ENCODE results near the gene CAMK2D. TPM values are rescaled to one million over a fixed set of nuclear protein-coding genes. Genes with fewer than 3 reads are reported as not detected.

The CAMK2D gene
- total and polyA plus RNA-seq, 4 experiments from 2014 or later = 15.5 to 36.4 (median 24.0) TPM

DNA sequence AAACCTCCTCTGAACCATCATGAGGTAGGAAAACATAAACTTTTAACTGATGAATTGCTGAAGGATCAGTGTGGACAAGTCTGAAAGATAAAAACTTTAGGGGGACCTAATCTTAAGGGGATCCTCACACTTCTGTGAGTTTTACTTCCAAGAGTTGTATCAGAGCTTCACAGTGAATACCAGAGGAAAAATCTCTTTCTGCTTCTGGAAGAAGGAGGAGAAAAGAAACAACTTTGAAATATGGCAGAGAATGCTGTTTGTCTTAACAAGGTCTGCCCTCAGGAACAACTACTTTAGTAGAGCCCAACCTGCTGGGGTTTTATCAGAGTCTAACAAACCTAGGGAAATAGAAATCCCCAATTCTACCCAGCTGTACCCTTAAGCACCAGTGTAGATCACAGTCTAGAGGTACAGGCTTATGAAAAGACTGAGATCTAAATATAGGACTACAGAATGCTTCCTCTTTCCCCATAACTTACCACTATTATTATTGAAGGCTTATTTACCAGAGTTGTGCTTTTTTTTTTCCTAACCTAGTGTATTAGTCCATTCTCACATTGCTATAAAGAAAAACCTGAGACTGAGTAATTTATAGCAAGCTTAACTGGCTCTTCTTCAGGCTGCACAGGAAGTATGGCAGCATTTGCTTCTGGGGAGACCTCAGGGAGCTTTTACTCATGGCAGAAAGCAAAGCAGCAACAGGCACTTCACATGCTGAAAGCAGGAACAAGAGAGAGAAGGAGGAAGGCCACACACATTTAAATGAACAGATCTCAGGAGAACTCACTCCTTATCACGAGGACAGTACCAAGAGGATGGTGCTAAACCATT is 167.9 kb downstream of the CAMK2D start:
- Histone ChIP-seq H3K27me3 (ENCODE audit: insufficient read depth, low read length) (no peaks in the 10 kb centered on the region), H3K4me1 (ENCODE audit: insufficient read depth, low read length) (peaks cover 18% of the 10 kb centered on the region), H3K4me3 (ENCODE audit: low read length in 2 of 2) (no peak overlapping the region), H3K36me3 (ENCODE audit: insufficient read depth, low read length) (no peaks in the 10 kb centered on the region), H3K9me3 (ENCODE audit: control insufficient read depth in 1 of 2, low read length in 2 of 2) (no peaks in the 10 kb centered on the region), H3K27ac (ENCODE audit: low read depth, low read length) (no peak overlapping the region)
- Mint-ChIP-seq H3K27me3 (no peaks in the 10 kb centered on the region), H3K4me1 (peaks cover 33 to 61% (median 44%) of the 10 kb centered on the region in 4 donors), H3K27ac (peak overlapping the region in 1 of 7 donors; percentile 42), H3K4me3 (no peak overlapping the region), H3K9me3 (peaks cover 0 to 2% (median 0%) of the 10 kb centered on the region in 8 donors), H3K36me3 (peaks cover 35 to 49% of the 10 kb centered on the region in 2 donors)
- ChIA-PET POLR2A (ENCODE audit: partially characterized antibody) (no interaction called here), CTCF (ENCODE audit: partially characterized antibody) (interaction anchor here (1.7 kb wide), 1 partner anchor 46 kb away, joined by 6 read pairs; no protein-coding TSS in a partner anchor)
- DNase-seq = no peak
- intact Hi-C loops (cut with micrococcal nuclease) = no loop called here

- H3K9me3 ChIP-seq (ENCODE audit: control insufficient read depth in 1 of 2, low read length in 2 of 2) = no peaks in the 10 kb centered on the region
- Mint-ChIP-seq H3K4me3 (no peak overlapping the region), H3K4me1 (peaks cover 29 to 50% (median 39%) of the 10 kb centered on the region in 4 donors), H3K27ac (no peak overlapping the region), H3K9me3 (no peaks in the 10 kb centered on the region), H3K27me3 (no peaks in the 10 kb centered on the region), H3K36me3 (peaks cover 29 to 44% of the 10 kb centered on the region in 2 donors)
- peaks cover 18% of the 10 kb centered on the region for H3K4me1 ChIP-seq (ENCODE audit: insufficient read depth, low read length)
- H3K4me3 ChIP-seq (ENCODE audit: low read length in 2 of 2) = no peak overlapping the region
- DNase-seq = no peak
- CTCF ChIA-PET (ENCODE audit: partially characterized antibody) = interaction anchor here (1.3 to 1.7 kb wide), 2 partner anchors 10 to 45 kb away, joined by 4 to 6 read pairs; no protein-coding TSS in a partner anchor
- H3K27ac ChIP-seq (ENCODE audit: low read depth, low read length) = no peak overlapping the region
- H3K27me3 ChIP-seq (ENCODE audit: insufficient read depth, low read length) = no peaks in the 10 kb centered on the region
- H3K36me3 ChIP-seq (ENCODE audit: insufficient read depth, low read length) = no peaks in the 10 kb centered on the region
- POLR2A ChIA-PET (ENCODE audit: partially characterized antibody) = no interaction called here
- intact Hi-C loops (cut with micrococcal nuclease) = no loop called here
Observed at GRCh38 chr4:113591982-113592381, 169.6 kb downstream of the CAMK2D start.

GRCh38 chr4:113588895-113589668 is 172.5 kb downstream of the CAMK2D start:
- Histone ChIP-seq H3K27ac (ENCODE audit: low read depth, low read length) (no peak overlapping the region), H3K4me3 (ENCODE audit: low read length in 2 of 2) (no peak overlapping the region), H3K36me3 (ENCODE audit: insufficient read depth, low read length) (no peaks in the 10 kb centered on the region), H3K4me1 (ENCODE audit: insufficient read depth, low read length) (peaks cover 3% of the 10 kb centered on the region), H3K9me3 (ENCODE audit: control insufficient read depth in 1 of 2, low read length in 2 of 2) (no peaks in the 10 kb centered on the region), H3K27me3 (ENCODE audit: insufficient read depth, low read length) (no peaks in the 10 kb centered on the region)
- H3K36me3 Mint-ChIP-seq = peaks cover 23% of the 10 kb centered on the region in 2 donors
- H3K4me3 Mint-ChIP-seq = no peak overlapping the region
- H3K27ac Mint-ChIP-seq = peak overlapping the region in 2 of 7 donors; percentile 2 to 8
- POLR2A ChIA-PET (ENCODE audit: partially characterized antibody) = no interaction called here
- H3K4me1 Mint-ChIP-seq = peaks cover 14 to 28% (median 20%) of the 10 kb centered on the region in 4 donors
- CTCF ChIA-PET (ENCODE audit: partially characterized antibody) = interaction anchor here (1.4 kb wide), 1 partner anchor 41 kb away, joined by 3 read pairs; no protein-coding TSS in a partner anchor
- no peaks in the 10 kb centered on the region for H3K27me3 Mint-ChIP-seq
- H3K9me3 Mint-ChIP-seq = no peaks in the 10 kb centered on the region
- intact Hi-C loops (cut with micrococcal nuclease) = no loop called here
- DNase-seq = no peak

- H3K9me3 ChIP-seq (ENCODE audit: control insufficient read depth in 1 of 2, low read length in 2 of 2) = no peaks in the 10 kb centered on the region
- no peaks in the 10 kb centered on the region for H3K36me3 ChIP-seq (ENCODE audit: insufficient read depth, low read length)
- DNase-seq = no peak
- no peak overlapping the region for H3K27ac ChIP-seq (ENCODE audit: low read depth, low read length)
- Mint-ChIP-seq H3K27me3 (no peaks in the 10 kb centered on the region), H3K4me1 (peaks cover 9 to 27% (median 14%) of the 10 kb centered on the region in 4 donors), H3K36me3 (peaks cover 18 to 20% of the 10 kb centered on the region in 2 donors), H3K4me3 (no peak overlapping the region), H3K9me3 (no peaks in the 10 kb centered on the region), H3K27ac (no peak overlapping the region)
- POLR2A ChIA-PET (ENCODE audit: partially characterized antibody) = no interaction called here
- H3K27me3 ChIP-seq (ENCODE audit: insufficient read depth, low read length) = no peaks in the 10 kb centered on the region
- CTCF ChIA-PET (ENCODE audit: partially characterized antibody) = no interaction called here
- peaks cover 3% of the 10 kb centered on the region for H3K4me1 ChIP-seq (ENCODE audit: insufficient read depth, low read length)
- intact Hi-C loops (cut with micrococcal nuclease) = no loop called here
- H3K4me3 ChIP-seq (ENCODE audit: low read length in 2 of 2) = no peak overlapping the region
Observed at GRCh38 chr4:113587640-113588275, 173.8 kb downstream of the CAMK2D start.

GRCh38 chr4:113587156-113587555 is 174.4 kb downstream of the CAMK2D start:
- Histone ChIP-seq H3K9me3 (ENCODE audit: control insufficient read depth in 1 of 2, low read length in 2 of 2) (no peaks in the 10 kb centered on the region), H3K27ac (ENCODE audit: low read depth, low read length) (no peak overlapping the region), H3K36me3 (ENCODE audit: insufficient read depth, low read length) (no peaks in the 10 kb centered on the region), H3K27me3 (ENCODE audit: insufficient read depth, low read length) (no peaks in the 10 kb centered on the region), H3K4me1 (ENCODE audit: insufficient read depth, low read length) (peaks cover 2% of the 10 kb centered on the region), H3K4me3 (ENCODE audit: low read length in 2 of 2) (no peak overlapping the region)
- Mint-ChIP-seq H3K4me1 (peaks cover 9 to 27% (median 14%) of the 10 kb centered on the region in 4 donors), H3K27me3 (no peaks in the 10 kb centered on the region), H3K27ac (peak overlapping the region in 1 of 7 donors; percentile 1), H3K36me3 (peaks cover 18 to 21% of the 10 kb centered on the region in 2 donors), H3K9me3 (no peaks in the 10 kb centered on the region), H3K4me3 (no peak overlapping the region)
- POLR2A ChIA-PET (ENCODE audit: partially characterized antibody) = no interaction called here
- no peak for DNase-seq
- intact Hi-C loops (cut with micrococcal nuclease) = no loop called here
- CTCF ChIA-PET (ENCODE audit: partially characterized antibody) = no interaction called here

DNA sequence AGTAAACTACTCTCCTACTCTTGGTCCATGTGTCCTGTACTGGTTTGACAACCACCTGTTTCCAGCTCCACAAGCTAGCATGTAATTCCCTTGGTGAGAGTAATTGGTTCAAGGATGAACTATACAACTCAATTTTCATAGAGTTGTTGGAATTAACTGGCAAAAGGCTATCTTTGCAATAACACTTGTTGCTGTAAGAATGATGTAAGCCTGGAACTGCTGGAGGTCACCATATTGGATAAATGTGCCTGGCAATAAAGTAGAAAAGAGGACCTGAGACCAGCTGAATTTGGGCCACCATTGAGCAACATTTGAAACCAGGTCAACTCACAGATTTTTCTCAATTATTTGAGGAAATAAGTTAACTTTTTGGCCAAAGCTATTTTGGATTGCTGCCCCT is 175.5 kb downstream of the CAMK2D start:
- peaks cover 7 to 25% (median 14%) of the 10 kb centered on the region in 4 donors for H3K4me1 Mint-ChIP-seq

More for the DNA sequence above, 175.5 kb downstream of the CAMK2D start:
- no peaks in the 10 kb centered on the region for H3K27me3 ChIP-seq (ENCODE audit: insufficient read depth, low read length)
- Mint-ChIP-seq H3K27me3 (no peaks in the 10 kb centered on the region), H3K9me3 (no peaks in the 10 kb centered on the region), H3K4me3 (no peak overlapping the region), H3K27ac (peak overlapping the region in 2 of 7 donors; percentile 39 to 68), H3K36me3 (peaks cover 14 to 24% of the 10 kb centered on the region in 2 donors)
- H3K36me3 ChIP-seq (ENCODE audit: insufficient read depth, low read length) = no peaks in the 10 kb centered on the region
- H3K9me3 ChIP-seq (ENCODE audit: control insufficient read depth in 1 of 2, low read length in 2 of 2) = no peaks in the 10 kb centered on the region
- no peak overlapping the region for H3K27ac ChIP-seq (ENCODE audit: low read depth, low read length)
- CTCF ChIA-PET (ENCODE audit: partially characterized antibody) = interaction anchor here (0.9 to 1.0 kb wide), 2 partner anchors 9 to 38 kb away, joined by 3 to 5 read pairs; no protein-coding TSS in a partner anchor
- no peak overlapping the region for H3K4me3 ChIP-seq (ENCODE audit: low read length in 2 of 2)
- DNase-seq = no peak
- POLR2A ChIA-PET (ENCODE audit: partially characterized antibody) = no interaction called here
- no peaks in the 10 kb centered on the region for H3K4me1 ChIP-seq (ENCODE audit: insufficient read depth, low read length)
- intact Hi-C loops (cut with micrococcal nuclease) = no loop called here

Data from CD4-positive, alpha-beta memory T cell (primary cell).